NCI-H748 (cell line): ENCODE results near the gene NR1D2.

ENCODE experiments used
- DNase-seq: peaks from one replicate; lab custom pipeline; 2025; ENCODE audit not compliant: unreplicated experiment; lab: John Stamatoyannopoulos, UW

Gene NR1D2

DNA sequence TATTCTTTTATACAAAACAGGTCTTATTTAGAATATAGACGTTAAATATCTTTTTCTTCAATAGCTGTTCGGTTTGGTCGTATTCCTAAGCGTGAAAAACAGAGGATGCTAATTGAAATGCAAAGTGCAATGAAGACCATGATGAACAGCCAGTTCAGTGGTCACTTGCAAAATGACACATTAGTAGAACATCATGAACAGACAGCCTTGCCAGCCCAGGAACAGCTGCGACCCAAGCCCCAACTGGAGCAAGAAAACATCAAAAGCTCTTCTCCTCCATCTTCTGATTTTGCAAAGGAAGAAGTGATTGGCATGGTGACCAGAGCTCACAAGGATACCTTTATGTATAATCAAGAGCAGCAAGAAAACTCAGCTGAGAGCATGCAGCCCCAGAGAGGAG lies 16.8 kb downstream of the NR1D2 start:
- no peak for DNase-seq

DNA sequence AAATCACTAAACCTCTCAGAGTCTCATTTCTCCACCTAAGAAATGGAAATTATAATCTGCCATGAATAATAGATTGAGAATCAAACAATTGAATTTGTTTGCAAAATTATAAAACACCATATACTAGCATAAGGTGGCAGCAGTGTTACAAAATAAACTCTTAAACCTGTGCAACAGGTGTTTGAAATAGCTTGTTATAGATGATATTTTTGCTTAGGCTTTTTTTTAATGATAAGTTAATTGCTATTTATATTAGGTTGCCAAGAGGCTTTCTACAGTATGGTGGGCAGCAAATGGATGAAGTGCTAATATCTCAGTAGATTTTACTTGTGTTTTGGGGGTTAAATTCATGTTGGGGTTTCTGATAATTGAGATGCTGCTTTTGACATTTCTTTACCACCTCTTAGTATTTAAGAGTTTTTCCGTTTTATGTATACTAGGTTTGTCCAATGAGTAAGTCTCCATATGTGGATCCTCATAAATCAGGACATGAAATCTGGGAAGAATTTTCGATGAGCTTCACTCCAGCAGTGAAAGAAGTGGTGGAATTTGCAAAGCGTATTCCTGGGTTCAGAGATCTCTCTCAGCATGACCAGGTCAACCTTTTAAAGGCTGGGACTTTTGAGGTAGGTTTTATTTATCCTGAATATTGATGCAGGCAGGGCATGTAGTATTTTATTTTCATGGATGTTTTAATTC lies 19.6 kb downstream of the NR1D2 start:
- no peak for DNase-seq

DNA sequence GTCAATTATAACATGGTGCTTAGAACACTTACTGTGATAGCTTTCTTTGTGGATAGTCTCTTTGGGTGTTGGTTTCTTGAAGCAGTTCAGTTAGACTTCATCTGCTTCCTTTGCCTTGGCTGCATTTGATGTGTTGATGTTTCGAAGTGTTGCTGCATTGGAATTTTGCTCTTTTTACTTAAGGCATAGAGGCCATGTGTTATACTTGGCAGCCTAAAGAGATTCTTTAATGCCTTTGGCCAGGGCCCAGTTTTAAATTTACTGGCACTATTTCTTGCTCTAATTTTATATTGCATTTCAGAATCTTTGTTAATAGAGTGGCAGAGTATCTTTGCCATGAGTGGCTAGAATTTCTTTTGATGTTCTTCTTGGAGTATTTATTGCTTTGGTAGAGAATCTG lies 21.2 kb downstream of the NR1D2 start:
- no peak for DNase-seq

DNA sequence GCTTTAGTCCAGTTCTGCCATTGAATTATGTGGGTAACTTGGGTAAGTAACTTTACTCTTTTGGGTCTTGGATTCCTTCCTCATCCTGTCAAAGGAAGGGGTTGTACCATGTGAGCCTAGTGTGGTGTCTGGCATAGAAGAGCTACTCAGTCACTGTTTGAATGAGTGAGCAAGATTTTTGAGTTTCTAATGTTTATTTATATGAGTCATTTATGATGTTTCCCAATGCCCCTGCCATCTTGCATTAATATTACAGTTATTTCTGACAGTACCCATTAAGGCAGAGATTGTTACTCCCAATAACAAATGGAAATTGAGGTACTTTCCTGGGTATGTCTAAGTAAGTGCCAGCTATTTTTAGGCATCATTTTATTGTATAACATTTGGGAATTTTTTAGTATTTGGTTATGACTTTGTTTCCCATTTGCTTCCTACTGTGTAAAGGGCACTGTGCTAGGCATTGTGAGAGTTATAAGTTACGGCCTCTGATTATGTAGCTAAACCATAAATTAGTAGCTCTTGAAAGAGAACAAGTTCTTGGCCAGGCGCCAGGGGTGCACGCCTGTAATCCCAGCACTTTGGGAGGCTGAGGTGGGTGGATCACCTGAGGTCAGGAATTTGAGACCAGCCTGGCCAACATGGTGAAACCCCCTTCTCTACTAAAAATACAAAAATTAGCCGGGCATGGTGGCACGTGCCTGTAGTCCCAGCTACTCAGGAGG lies 23.5 kb downstream of the NR1D2 start:
- DNase-seq = peak; percentile 25

DNA sequence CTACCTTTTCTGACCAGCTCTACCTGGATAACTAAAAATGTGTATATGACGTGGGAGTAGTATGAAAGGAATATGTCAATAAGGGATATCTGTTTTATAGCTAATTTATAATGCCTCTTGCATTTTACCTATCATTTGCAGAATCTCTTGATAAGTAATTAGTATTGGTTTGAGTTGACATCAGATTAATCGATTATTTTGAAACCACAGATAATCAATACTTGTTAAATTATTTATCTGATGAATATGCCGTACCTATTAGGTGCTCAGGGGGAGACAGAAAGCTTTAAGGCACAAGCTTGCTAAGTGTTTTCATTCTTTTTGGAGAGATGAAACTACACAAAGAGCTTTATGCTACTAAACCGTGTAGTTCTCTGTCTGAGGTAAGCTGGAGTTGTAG lies 24.3 kb downstream of the NR1D2 start:
- DNase-seq = no peak

DNA sequence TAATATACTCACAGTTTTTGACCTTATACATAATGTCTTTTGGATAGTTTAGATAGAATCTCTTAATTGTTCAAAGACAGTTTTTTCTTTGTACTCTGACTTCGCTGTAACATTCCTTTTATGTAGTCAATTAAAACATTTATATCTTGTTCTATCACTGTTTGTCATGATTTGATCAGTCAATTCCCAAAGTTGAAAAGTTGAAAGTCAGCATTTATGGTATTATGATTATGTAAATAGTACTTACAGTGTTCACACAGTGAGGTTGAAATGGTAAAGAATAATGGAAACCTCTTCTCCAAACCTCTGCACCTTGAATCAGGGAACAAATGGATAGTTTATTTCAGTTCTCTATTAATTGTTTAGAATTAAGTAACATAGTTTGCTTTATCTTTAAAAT lies 26.6 kb downstream of the NR1D2 start:
- no peak for DNase-seq

DNA sequence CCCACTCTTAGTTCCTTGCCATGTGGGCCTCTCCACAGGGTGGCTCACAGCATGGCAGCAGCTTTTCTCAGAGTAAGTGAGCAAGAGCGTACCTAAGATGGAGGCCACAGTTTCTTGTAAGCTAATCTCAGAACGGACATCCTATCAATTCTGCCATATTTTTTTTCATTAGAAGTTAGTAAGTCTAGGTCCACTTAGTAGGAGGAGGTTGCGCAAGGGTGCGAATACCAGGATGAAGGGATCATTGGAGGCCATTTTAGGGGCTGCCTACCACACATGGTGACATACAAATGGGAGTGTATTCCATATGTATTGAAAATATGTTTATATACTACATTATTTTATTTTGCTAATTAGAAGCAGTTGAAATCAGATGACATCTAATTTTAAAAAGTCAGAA lies 31.5 kb downstream of the NR1D2 start:
- DNase-seq = no peak

DNA sequence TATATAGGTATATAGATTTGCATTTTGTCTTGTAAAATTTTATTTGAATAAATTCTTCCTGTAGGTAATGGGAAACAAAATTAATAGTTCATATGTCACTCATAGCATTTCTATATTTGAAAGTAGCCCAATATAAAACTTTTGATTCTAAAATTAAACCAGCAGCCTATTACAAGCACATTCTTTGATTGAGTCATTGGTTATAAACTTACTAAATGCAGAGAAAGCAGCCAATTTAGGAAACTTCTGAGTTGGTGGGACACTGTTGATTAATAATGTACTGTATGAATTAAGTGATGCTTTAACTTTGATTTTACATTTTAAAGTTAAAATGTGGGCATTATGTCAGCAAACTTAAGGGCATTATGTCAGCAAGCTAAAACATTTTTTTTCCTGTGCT lies 34.5 kb downstream of the NR1D2 start:
- no peak for DNase-seq

DNA sequence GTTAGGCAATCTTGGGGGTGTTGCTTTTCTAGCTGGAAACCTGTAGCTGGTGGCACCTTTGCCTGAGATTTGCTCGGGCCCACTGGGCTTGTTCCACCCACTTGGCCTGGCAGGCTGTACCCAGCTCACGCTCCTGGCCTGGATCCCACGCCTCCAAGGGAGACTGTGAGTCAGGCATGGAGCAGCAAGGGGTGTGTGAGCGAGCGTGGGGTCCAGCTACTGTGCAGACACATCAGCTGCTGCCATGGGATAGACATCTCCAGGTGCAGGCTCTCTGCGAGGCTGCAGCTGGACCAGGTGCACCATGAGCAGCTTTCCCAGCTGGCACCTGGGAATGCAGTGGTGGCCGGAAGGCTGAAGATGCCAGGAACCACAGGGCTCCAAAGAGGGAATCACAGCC lies 36.0 kb downstream of the NR1D2 start:
- DNase-seq = no peak

DNA sequence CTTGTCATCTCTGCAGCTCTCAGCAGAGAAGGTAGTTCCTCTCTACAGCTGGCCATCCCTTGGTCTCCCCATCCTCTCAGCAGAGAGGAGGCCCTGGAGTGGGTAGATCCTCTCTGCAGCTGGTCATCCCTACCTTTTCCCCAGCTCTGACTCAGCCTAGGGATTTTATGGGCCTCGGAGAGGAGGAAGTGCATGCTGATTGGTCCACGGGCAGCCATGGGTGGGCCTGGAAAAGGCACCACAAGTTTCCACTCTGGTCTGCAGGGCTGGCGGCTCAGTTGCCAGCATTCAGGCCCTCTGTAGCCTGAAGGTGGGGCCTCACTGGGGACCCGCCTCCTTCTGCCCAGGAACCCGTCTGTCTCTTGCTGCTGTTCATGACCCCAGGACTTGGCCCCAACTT lies 36.9 kb downstream of the NR1D2 start:
- peak; percentile 13 for DNase-seq

DNA sequence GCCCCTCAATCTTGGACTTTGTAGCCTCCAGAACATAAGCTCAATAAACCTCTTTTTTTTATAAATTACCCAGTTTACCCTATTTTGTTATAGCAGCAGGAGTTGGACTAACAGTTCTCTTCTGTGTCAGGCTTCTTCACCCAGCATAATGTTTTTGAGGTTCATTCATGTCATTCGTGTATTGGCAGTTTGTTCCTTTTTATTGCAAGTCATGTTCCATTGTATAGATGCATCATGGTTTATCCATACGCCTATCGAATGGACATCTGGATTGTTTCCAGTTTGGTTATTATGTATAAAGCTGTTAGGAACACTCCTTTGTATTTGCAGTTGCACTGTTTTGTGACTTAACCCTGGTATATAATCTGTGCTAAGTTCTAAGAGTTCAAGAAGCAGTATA lies 39.8 kb downstream of the NR1D2 start:
- DNase-seq = no peak

DNA sequence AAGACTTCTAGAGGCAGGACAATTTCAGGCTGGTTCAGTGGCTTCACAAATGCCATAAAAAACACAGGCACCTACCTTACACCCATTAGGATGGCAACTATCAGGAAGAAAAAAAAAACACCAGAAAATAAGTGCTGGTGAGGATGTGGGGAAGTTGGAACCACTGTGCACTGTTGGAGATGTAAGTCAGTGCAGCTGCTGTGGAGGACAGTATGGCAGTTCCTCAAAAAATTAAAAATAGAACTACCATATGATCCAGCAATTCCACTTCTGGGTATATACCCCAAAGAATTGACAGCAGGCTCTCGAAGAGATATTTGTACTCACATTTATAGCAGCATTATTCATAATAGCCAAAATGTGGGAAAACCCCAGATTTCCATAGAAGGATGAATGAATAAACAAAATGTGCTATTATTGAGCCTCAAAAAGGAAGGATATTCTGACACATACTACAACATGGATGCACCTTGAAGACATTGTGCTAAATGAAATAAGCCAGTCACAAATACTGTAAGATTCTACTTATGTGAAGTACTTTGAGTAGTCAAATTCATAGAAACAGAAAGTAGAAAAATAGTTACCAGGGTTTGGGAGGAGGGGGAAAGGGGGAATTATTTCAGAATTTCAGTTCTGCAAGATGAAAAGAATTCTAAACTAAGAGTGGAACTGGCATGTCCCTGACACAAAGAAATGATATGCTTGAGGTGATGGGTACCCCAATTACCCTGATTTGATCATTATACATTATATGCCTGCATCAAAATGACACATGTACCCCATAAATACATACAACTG lies 40.9 kb downstream of the NR1D2 start:
- DNase-seq = no peak

DNA sequence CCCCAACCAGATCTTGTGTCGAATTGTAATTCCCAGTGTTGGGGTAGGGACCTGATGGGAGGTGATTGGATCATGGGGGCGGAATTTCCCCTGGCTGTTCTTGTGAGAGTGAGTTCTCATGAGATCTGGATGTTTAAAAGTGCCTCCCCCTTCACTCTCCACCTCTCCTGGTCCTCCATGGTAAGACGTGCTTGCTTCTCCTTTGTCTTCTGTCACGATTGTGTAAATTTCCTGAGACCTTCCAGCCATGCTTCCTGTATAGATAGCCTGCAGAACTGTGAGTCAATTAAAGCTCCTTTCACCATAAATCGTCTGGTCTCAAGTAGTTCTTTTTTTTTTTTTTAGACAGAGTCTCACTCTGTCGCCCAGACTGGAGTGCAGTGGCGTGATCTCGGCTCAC lies 42.3 kb downstream of the NR1D2 start:
- DNase-seq = no peak

DNA sequence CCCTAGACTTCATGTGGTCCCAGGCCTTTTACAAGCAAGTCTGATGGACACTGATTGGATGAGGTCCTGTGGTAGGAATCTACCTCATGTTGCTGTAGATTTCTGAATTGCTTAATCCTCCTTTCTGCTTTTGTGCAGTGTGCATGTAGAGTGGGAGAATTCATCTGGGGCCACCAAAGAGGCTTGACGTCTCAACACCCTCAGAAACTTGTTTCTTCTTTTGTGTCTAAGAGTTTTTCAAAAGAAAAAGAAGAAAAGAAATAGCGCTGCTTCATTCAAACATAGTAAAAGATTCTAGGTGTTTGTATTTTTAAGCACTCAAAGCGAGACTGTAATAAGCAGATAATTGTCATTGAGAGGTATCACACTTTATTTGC lies 46.2 kb downstream of the NR1D2 start:
- peak; percentile 77 for DNase-seq

DNA sequence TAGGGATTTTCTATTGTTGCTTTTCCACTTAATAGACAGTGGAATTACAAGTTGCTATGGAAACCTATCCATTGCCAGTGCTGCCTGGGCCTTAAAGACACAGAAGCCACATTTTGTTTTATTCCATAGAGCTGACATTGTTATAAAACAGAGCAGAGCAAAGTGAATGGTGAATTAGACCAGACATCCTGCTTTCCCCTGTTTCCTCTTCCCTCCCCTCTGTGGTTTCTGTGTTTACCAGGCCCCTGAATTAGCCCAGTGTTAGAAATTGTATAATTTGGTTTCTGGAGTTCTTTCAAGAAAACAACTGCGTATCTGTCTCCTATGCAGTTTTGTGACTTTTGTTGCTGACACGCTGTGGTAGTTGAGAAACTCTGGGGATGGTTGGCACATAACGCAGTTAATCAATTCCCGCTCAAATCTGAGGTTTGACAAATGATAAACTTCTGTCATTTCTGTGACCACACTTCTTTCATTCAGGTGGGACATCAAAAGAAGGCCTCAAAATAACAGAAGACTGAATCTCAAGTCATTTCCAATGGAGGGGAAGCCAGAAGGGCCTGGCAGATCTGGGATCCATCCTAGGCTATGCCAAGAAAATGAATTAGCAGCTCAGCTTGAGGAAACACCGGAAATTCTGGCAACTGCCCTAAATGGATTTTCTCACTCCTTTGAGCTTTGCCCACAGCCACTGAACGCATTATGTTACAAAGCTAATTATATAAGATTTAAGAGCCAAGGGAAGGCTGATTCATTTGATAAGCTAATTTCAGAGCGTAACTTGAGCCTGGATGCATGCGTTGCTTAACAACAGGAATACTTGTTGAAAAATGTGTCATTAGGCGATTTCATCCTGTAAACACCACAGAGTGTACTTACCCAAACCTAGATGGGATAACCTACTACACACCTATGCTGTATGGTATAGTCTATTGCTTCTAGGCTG lies 46.9 kb downstream of the NR1D2 start:
- DNase-seq = peak; percentile 94

DNA sequence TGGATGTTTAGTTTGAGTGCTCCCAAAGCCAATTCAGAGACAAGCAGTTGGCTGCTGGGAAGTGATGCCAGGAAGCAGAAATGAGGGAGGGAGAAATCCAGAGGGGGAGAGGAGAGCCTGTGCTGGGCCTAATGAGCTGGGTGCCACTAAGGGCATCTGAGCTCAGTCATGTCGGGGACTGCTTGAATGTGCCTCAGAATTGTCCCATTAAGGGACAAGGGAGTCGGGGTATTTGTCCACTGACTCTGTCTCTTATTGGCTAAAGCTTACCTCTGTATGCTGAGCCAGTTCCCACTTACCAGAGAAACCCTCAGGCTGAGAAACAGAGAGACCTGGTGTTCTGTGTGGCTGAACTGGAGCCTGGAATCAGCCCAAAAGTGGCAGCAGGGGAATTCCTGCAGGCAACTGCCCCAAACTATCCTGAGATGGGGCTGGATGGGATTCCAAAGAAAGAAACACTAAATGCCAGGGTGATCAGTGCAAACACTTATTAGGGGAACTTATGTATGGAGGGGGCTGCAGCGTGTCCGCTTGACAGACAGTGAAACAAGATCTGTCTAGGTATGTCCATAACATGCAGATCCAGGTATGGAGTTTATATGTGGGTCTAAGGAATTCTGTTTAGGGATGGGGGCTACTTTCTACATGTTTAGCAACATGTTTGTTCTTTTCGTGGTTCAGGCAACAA lies 48.6 kb downstream of the NR1D2 start:
- no peak for DNase-seq

DNA sequence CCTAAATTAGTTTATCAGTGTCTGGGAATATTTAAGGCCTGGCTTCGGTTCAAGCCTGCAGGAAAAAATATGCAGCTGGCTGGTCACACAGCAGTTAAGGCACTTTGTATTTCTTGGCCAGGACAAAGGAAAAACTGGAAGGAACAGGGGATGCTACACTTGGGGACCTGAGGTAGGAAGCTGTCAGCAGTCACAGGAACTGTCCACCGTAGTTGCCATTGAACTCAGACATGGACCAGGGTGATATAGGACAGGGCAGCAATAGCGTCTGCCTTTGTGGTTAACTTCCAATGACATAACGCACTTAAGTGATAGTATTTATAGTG lies 49.1 kb downstream of the NR1D2 start:
- no peak for DNase-seq

DNA sequence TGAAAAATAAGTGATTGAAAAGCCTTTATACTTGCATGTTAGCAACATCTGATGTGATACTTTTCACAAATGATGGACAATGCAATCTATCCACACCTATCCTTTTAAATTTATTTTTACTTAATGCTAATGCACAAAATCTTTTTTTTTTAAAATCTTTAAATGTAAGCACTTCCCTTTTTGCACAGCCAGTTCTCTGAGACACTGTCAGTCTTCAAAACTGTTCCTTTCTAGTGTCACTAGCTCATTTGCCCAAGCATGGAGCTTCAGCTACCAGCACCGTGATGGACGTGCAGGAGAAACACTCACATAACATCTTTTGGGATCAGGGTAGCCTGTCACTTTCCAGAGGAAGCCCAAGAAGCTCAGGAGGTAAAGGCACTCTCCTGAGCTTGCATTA lies 50.1 kb downstream of the NR1D2 start:
- DNase-seq = no peak

DNA sequence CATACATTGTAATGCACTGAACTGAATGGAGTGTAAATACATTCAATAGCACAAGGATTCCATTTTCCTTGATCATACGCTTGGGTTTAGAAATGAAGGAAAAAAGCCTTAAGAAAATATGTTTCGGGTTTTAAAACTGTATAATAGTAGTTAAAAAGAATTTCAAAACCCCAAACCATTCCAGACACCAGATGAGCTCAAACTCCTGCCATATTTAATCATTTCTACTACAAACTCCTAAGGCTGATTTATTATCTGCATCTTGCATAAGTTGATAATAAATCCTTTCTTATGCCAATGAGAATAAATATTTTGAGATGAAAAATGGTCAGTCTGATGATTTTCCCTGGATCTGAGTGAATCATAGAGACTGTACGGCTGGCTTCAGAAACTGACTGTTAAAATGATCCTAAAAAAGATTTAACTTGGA lies 51.0 kb downstream of the NR1D2 start:
- no peak for DNase-seq

DNA sequence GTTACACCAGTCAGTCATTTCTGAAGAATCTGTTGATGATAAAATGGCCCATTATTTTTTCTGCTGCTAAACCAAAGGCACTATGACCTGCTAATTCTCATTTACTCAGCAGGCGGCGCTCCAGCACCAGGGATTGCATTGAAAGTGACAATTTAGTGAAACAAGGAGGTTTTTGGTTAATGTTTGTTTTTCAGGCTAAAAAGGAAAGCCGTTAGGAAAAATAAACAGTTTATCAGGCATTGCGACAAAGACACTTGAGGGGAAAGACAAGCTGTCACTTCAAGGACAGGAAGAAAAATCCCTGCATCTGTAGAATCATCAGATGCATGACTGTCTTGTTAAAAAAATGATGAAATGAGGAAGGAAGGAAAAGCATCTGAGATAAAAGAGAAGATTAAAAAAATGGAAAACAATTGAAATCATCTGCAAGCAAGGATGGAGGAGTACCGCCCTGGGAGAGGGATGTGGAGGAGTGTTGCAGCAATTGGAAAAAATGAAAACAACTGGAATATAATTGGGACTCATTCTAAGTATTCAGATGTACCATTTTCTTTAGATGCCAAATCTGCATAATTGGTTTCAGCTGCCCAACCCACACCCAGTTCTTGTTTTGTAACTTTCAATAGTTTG lies 54.0 kb downstream of the NR1D2 start:
- peak; percentile 79 for DNase-seq
